Duodenal mucosa (tissue), 2 donors: ENCODE data around the gene CLMP.
A peak's percentile ranks its signal among the peaks of the same experiment; 100 is the strongest.

Source experiments
- H3K27ac ChIP-seq: one replicate; pipeline ENCODE4 v1.7.0; 2013; ENCODE audit warnings: low read depth, low read length
- H3K27me3 ChIP-seq, 2 donors: one replicate each; pipeline ENCODE4 v1.7.0; 2013; ENCODE audit warnings: low read length in 2 of 2, control low read depth in 1 of 2; ENCODE audit not compliant: insufficient read depth in 2 of 2, control insufficient read depth in 1 of 2
- H3K36me3 ChIP-seq, 2 donors: one replicate each; pipeline ENCODE4 v1.7.0; 2013; ENCODE audit warnings: low read length in 2 of 2, control low read depth in 1 of 2; ENCODE audit not compliant: insufficient read depth in 2 of 2, control insufficient read depth in 1 of 2
- H3K4me1 ChIP-seq, 2 donors: one replicate each; pipeline ENCODE4 v1.7.0; 2013; ENCODE audit warnings: low read length in 2 of 2, control low read depth in 1 of 2; ENCODE audit not compliant: insufficient read depth in 2 of 2, control insufficient read depth in 1 of 2
- H3K4me3 ChIP-seq, 2 donors: one replicate each; pipeline ENCODE4 v1.7.0; 2013; ENCODE audit warnings: low read length in 2 of 2, low read depth in 1 of 2
- H3K9ac ChIP-seq, 2 donors: one replicate each; pipeline ENCODE4 v1.7.0; 2013; ENCODE audit warnings: low read length in 2 of 2, low read depth in 1 of 2
- H3K9me3 ChIP-seq, 2 donors: one replicate each; pipeline ENCODE4 v1.7.0; 2013; ENCODE audit warnings: low read length in 2 of 2, control low read depth in 1 of 2; ENCODE audit not compliant: control insufficient read depth in 1 of 2

CLMP gene, protein sequence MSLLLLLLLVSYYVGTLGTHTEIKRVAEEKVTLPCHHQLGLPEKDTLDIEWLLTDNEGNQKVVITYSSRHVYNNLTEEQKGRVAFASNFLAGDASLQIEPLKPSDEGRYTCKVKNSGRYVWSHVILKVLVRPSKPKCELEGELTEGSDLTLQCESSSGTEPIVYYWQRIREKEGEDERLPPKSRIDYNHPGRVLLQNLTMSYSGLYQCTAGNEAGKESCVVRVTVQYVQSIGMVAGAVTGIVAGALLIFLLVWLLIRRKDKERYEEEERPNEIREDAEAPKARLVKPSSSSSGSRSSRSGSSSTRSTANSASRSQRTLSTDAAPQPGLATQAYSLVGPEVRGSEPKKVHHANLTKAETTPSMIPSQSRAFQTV

DNA sequence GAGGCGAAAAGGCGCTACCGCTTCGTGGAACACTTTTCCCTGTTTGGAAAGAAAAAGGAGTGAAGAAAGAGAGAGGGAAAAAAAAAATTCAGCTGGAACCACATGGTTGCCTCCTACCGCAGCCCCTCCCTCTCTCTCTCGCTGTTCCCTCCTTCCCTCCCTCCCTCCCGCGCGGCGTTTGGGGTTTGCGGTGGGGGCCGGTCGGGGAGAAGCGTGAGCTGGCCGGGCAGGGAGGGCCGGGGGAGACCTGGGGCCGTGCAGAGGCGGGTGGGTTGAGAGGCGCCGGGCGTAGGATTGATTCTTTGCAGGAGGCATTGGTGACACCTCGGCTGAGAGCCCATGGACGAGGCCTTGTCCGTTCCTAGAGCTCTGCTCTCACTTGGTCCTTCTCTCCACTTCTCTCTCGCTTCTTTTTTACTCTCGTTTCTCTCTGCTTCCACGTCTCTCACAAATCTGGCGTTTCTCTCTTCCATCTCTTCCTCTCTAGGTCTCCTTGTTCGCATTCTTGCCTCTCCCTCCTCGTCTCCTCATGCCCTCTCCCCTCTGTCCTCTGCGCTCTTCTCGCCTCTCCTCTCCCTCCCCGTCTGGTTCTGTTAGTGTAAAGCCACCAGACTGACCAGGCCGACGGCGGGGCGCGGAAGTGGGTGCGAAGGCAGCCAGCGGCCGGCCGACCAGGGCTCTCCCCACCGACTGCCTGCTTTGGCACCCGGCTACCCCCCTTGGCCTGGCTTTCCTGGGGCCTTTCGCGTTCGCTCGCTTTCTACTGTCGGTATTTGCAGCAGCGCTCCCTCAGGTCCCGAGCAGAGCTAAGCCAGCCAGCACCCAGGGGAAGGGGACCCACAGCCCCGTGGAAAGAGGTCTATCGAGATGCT, at the start of gene CLMP:
CLMP (minus strand) TSS at position 61 of the 872 bp plus-strand sequence. CDS start 308 bp downstream, outside the sequence.
- peak within 1 kb of the TSS; percentile 22 to 44 for H3K9ac ChIP-seq
- peak within 1 kb of the TSS; percentile 57 to 65 for H3K4me3 ChIP-seq
- H3K36me3 ChIP-seq = no peaks in the 10 kb centered on the region
- H3K27me3 ChIP-seq = peaks cover 4 to 12% of the 10 kb centered on the region in 2 donors
- H3K9me3 ChIP-seq = no peaks in the 10 kb centered on the region
- H3K27ac ChIP-seq = peak within 1 kb of the TSS; percentile 48
- H3K4me1 ChIP-seq = peaks cover 3 to 6% of the 10 kb centered on the region in 2 donors

DNA sequence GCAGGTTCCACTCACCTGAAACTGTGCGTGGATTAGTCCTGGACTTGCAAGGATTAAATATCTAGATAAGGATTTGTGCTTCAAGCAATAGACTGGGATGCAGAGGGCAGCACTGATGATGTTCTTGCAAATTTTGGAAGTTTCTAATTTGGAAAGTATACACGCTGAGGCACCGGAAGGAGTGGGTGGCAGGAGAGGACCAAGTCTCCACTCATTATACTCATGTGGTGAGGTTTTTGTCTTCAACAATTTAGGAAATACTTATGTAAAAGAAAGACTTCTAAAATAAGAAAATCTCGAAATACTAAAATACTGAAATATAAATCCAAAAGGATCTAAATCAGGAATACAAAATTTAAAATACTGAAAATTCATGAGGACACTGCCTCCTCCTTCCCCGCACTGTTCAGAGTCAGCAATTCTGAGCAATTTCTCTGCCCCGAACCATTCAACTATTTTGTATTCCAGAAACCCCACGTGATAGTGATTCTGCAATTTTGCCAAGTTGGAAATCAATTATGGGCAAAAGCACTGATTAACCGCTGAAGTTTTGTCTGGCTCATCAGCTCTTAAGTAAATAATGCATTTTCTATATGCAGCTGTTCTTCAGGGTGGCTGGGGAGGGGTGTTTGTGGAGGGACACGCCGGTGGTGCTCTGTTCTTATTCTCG, 47.0 kb upstream of the CLMP start:
- H3K9me3 ChIP-seq = no peaks in the 10 kb centered on the region
- no peaks in the 10 kb centered on the region for H3K36me3 ChIP-seq
- no peak overlapping the region for H3K9ac ChIP-seq
- H3K27ac ChIP-seq = no peak overlapping the region
- H3K27me3 ChIP-seq = no peaks in the 10 kb centered on the region
- H3K4me3 ChIP-seq = no peak overlapping the region
- peaks cover 0 to 2% of the 10 kb centered on the region in 2 donors for H3K4me1 ChIP-seq

DNA sequence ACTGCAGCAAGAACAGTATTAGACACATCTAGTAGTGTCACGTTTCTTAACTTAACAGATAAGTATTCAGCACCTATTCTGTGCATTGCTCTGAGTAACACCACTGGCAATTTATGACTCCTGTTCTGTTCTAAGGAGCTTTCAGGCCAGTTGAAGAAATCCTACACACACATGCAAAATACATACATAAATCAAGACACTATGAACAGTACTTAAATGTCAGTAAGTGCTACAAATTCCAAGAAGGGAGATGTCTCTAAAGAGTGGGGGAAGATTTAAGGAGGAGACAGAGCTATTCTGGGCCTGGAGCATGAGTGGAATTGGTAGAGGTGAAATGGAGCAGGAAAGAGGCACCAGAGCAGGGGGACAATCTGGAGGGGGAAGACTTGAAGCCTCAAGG, 46.2 kb upstream of the CLMP start:
- H3K9me3 ChIP-seq = no peaks in the 10 kb centered on the region
- no peak overlapping the region for H3K4me3 ChIP-seq
- H3K36me3 ChIP-seq = no peaks in the 10 kb centered on the region
- no peaks in the 10 kb centered on the region for H3K27me3 ChIP-seq
- no peaks in the 10 kb centered on the region for H3K4me1 ChIP-seq
- no peak overlapping the region for H3K9ac ChIP-seq
- no peak overlapping the region for H3K27ac ChIP-seq

DNA sequence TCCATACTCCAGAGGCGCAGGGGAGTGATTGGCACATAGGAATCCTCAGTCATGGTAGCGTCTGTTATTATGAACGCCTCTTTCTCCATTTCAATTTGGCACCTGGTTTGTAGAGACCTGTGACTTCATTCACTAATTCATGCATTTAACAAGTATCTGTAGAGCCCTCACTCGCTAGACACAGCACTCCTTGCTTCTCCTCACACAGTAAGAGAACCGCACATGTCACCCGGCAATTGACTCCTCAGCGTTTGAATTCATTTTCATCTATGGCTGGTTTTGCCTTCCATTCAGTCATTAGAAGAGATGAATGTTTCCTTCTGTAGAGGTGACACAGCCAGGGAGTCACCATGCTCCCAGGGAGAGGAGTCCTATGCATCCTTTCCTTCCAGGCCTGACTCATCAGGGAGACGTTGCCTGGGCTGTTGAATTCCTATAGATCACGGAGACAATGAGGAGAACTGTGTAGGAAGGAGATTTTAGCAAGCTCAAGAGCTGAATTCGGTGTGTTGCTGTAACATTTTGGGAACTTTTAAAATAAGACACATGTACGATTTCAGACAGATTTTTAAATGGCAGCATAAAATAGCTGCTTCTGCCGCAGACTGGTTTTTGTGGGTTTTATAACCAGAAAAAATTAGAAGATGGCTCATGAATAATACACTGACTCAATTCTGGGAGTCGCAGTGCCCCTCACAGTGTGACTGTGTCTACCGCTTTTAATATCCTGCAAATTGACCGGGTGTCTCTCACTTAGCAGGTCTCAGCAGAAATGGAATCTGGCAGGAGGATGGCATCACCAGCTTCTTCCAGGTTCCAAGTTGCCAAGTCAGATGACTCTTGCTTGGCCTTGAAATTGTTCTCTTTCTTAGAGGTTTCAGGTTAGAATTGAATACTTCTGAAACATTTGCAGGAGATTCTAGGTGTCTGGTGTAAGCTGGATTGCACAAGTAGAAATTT, 44.4 kb upstream of the CLMP start:
- no peaks in the 10 kb centered on the region for H3K27me3 ChIP-seq
- H3K9ac ChIP-seq = no peak overlapping the region
- H3K36me3 ChIP-seq = no peaks in the 10 kb centered on the region
- H3K27ac ChIP-seq = no peak overlapping the region
- H3K4me1 ChIP-seq = no peaks in the 10 kb centered on the region
- H3K9me3 ChIP-seq = no peaks in the 10 kb centered on the region
- no peak overlapping the region for H3K4me3 ChIP-seq

DNA sequence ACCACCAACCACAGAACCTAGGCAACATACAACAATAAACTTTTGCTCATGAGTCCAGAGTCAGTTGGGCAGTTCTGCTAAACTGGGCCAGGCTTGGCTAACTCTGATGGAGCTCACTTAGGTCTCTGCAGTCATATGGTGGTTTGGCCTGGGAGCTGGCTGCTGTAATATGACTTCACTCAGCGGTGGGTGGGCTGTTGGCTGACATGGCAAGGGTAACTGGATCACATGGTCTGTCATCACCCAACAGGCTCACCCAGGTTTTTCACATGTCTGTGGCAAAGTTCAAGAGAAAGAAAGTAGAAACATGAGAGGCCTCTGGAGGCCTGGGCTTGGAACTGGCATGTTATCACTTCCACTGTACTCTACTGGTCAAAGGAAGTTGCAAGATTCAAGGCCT, 43.2 kb upstream of the CLMP start:
- Histone ChIP-seq H3K4me3 (no peak overlapping the region), H3K4me1 (peaks cover 6 to 7% of the 10 kb centered on the region in 2 donors), H3K36me3 (no peaks in the 10 kb centered on the region), H3K27me3 (no peaks in the 10 kb centered on the region), H3K9me3 (no peaks in the 10 kb centered on the region), H3K9ac (no peak overlapping the region), H3K27ac (no peak overlapping the region)

DNA sequence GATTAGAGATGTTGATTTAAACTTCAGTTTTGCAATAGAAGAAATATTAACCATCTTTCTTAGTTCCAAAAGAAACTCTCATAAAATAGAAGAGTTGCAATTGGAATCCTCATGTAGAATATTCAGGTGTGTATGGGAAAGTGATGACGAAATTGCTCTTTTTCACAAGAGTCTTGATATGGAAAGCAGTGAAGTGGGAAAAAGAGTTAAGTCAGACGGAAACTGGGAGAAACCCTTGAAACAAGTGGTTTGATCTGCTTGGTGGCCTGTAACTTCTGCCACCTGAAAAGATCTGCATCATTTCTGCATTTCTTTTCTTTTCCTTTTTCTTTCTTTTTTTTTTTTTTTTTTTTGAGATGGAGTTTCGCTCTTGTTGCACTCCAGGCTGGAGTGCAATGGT, 41.8 kb upstream of the CLMP start:
- peaks cover 10 to 13% of the 10 kb centered on the region in 2 donors for H3K4me1 ChIP-seq
- no peak overlapping the region for H3K4me3 ChIP-seq
- no peaks in the 10 kb centered on the region for H3K36me3 ChIP-seq
- no peaks in the 10 kb centered on the region for H3K27me3 ChIP-seq
- no peak overlapping the region for H3K27ac ChIP-seq
- H3K9ac ChIP-seq = no peak overlapping the region
- H3K9me3 ChIP-seq = no peaks in the 10 kb centered on the region

DNA sequence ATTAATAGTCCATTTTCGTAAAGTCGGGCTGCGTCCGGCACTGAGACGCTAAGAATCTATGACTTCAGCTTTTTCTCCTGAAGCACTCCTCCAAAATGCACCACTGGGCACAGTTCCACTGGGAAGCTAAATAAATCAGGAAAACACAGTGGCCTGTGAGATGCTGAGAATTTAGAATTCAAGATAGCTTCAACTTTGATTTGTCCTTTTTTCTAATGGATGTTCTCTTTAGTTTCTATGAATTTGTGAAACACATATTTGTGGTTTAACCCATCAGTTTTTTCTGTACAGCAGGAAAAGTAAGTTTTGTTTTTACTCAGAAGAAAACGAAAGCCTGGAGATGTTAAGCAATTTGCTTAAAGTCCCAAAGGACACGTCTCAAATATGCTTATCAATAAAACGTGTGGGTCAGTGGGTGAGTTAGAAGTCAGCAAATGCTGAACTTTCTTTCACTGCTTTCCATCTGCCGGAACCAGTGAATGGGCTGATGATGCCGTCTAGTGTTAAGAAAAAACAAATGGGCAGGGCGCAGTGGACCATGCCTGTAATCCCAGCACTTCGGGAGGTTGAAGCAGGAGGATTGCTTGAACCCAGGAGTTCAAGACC, 40.7 kb upstream of the CLMP start:
- Histone ChIP-seq H3K9ac (no peak overlapping the region), H3K36me3 (no peaks in the 10 kb centered on the region), H3K4me3 (no peak overlapping the region), H3K9me3 (no peaks in the 10 kb centered on the region), H3K4me1 (peaks cover 13 to 16% of the 10 kb centered on the region in 2 donors), H3K27me3 (no peaks in the 10 kb centered on the region), H3K27ac (no peak overlapping the region)

DNA sequence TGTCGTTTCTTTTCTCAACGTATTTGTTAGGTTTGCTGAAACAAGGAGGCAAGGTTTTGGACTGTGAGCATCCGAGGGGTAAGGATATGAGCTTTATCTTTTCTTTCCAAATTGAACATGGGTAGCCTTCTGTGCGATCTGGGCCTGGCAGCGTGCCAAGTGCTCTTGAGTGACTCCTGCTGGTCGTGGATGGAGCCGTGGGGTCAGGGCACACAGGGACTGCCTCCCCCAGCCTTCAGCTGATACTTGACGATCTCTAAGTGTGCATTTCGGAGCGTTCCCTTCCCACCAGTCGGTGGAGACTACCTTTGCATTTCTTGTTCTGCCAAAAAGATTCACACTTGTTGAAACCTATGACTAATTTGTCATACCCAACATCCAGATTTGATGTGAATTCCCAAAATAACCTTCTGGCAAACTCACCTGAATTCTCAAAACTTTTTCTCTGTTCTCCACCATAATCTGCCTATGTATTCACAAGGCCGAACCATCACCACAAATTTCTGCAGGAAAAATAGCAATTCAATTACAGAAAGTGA, 40.1 kb upstream of the CLMP start:
- Histone ChIP-seq H3K27ac (no peak overlapping the region), H3K9me3 (no peaks in the 10 kb centered on the region), H3K27me3 (no peaks in the 10 kb centered on the region), H3K4me1 (peaks cover 13 to 16% of the 10 kb centered on the region in 2 donors), H3K9ac (no peak overlapping the region), H3K4me3 (no peak overlapping the region), H3K36me3 (no peaks in the 10 kb centered on the region)

DNA sequence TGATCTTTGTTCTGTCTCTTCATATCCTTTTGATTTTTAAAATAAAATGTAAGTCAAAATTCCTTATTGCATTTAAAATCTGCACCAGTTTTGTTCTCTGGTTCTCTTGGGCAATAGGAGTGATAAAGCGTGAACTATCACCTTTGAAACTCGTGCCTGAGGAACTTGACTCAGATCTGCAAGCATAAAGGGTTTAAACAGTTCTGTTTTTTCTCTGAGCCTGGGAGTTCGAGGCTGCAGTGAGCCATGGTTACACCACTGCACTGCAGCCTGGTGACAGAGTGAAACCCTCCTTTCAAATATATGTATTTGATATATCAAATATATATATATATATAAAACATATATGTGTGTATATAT, 38.9 kb upstream of the CLMP start:
- Histone ChIP-seq H3K9me3 (no peaks in the 10 kb centered on the region), H3K36me3 (no peaks in the 10 kb centered on the region), H3K4me3 (no peak overlapping the region), H3K9ac (no peak overlapping the region), H3K4me1 (peaks cover 13 to 16% of the 10 kb centered on the region in 2 donors), H3K27me3 (no peaks in the 10 kb centered on the region), H3K27ac (no peak overlapping the region)
